NCI-H748 (cell line): ENCODE data around the gene SARDH.

Experiments
- DNase-seq: peaks from one replicate; lab custom pipeline; 2025; ENCODE audit not compliant: unreplicated experiment; lab: John Stamatoyannopoulos, UW

SARDH gene

GRCh38 chr9:133703591-133704399, 34.4 kb downstream of the SARDH start:
- DNase-seq, result peak; percentile 86

- DNase-seq, result no peak
These were observed 35.2 kb downstream of the SARDH start for GRCh38 chr9:133702798-133703590.

GRCh38 chr9:133701981-133702797, 36.0 kb downstream of the SARDH start:
- DNase-seq, result no peak

GRCh38 chr9:133701321-133701980, 36.7 kb downstream of the SARDH start:
- DNase-seq, result no peak

GRCh38 chr9:133700819-133701320, 37.3 kb downstream of the SARDH start:
- DNase-seq, result no peak

GRCh38 chr9:133699546-133699945, 38.6 kb downstream of the SARDH start:
- no peak for DNase-seq

- DNase-seq, result no peak
These were observed 42.1 kb downstream of the SARDH start for GRCh38 chr9:133696071-133696472.

- DNase-seq, result no peak
These were observed 43.5 kb downstream of the SARDH start for GRCh38 chr9:133694686-133695085.

GRCh38 chr9:133693703-133694529, 44.2 kb downstream of the SARDH start:
- no peak for DNase-seq

- DNase-seq, result no peak
These were observed 45.0 kb downstream of the SARDH start for GRCh38 chr9:133693116-133693515.

GRCh38 chr9:133692364-133692985, 45.7 kb downstream of the SARDH start:
- no peak for DNase-seq

- no peak for DNase-seq
These were observed 46.4 kb downstream of the SARDH start for GRCh38 chr9:133691626-133692363.

GRCh38 chr9:133691191-133691590, 47.0 kb downstream of the SARDH start:
- DNase-seq, result no peak

- DNase-seq, result no peak
These were observed 48.0 kb downstream of the SARDH start for GRCh38 chr9:133690081-133690561.

- DNase-seq, result no peak
These were observed 48.9 kb downstream of the SARDH start for GRCh38 chr9:133689151-133689763.

GRCh38 chr9:133687856-133688761, 50.0 kb downstream of the SARDH start:
- DNase-seq, result no peak
